Fibroblast of lung (primary cell): ENCODE results near the gene OCSTAMP. TPM values are rescaled to one million over a fixed set of nuclear protein-coding genes. Genes with fewer than 3 reads are reported as not detected.

Source experiments
- DNase-seq, 2 donors: peaks; one replicate each; pipeline versions ENCODE4 v3.0.0 to v3.0.0-alpha.2; 2010; ENCODE audit warnings: low read depth in 2 of 2
- H2AFZ ChIP-seq: 2 replicates; pipeline ENCODE4 v1.5.1; 2012; ENCODE audit warnings: low read length, control low read depth, inconsistent platforms
- H3K27ac ChIP-seq: 2 replicates; pipeline ENCODE4 v1.5.1; 2011; ENCODE audit warnings: low read length, control low read depth; ENCODE audit not compliant: insufficient read depth
- H3K27me3 ChIP-seq: 2 replicates; pipeline ENCODE4 v1.5.1; 2011; ENCODE audit warnings: mild to moderate bottlenecking, low read length; ENCODE audit not compliant: control insufficient read depth, insufficient read depth
- H3K36me3 ChIP-seq: 2 replicates; pipeline ENCODE4 v1.5.1; 2011; ENCODE audit warnings: low read length; ENCODE audit not compliant: control insufficient read depth, insufficient read depth
- H3K4me1 ChIP-seq: 2 replicates; pipeline ENCODE4 v1.5.1; 2011; ENCODE audit warnings: low read length; ENCODE audit not compliant: control insufficient read depth, insufficient read depth; ENCODE audit errors: extremely low read depth
- H3K4me2 ChIP-seq: 2 replicates; pipeline ENCODE4 v1.5.1; 2011; ENCODE audit warnings: low read length, control low read depth; ENCODE audit not compliant: insufficient read depth; ENCODE audit errors: extremely low read depth
- H3K4me3 ChIP-seq, 4 experiments: fragments of 200-600 bp in 1 of 4; sonication (generic) in 1 of 4; replicated peaks in 1 of 4; 2 replicates each; pipeline ENCODE4 v1.5.1; 2011 to 2016; ENCODE audit warnings: low read length in 4 of 4, low read depth in 3 of 4, mild to moderate bottlenecking in 3 of 4, control low read depth in 2 of 4, inconsistent platforms in 1 of 4, mixed read lengths in 1 of 4; ENCODE audit not compliant: insufficient read depth in 1 of 4; ENCODE audit errors: control extremely low read depth in 1 of 4
- H3K79me2 ChIP-seq: 2 replicates; pipeline ENCODE4 v1.5.1; 2012; ENCODE audit warnings: mild to moderate bottlenecking, low read length, inconsistent platforms; ENCODE audit not compliant: control insufficient read depth, insufficient read depth
- H3K9ac ChIP-seq: 2 replicates; pipeline ENCODE4 v1.5.1; 2011; ENCODE audit warnings: mild to moderate bottlenecking, low read length, control low read depth; ENCODE audit not compliant: insufficient read depth
- H3K9me3 ChIP-seq: 2 replicates; pipeline ENCODE4 v1.5.1; 2012; ENCODE audit warnings: low read depth, low read length; ENCODE audit not compliant: control insufficient read depth, insufficient read depth
- H4K20me1 ChIP-seq: 2 replicates; pipeline ENCODE4 v1.5.1; 2011; ENCODE audit warnings: low read length; ENCODE audit not compliant: control insufficient read depth, insufficient read depth; ENCODE audit errors: extremely low read depth
- EZH2 ChIP-seq: IDR thresholded peaks from 2 replicates; pipeline ENCODE4 v1.5.1; 2012; ENCODE audit warnings: low read length, control low read depth, mild to moderate bottlenecking; ENCODE audit errors: missing control alignments
- polyA plus RNA-seq, 2 donors: library from polyadenylated mRNA; depleted of rRNA in 1 of 2; stranded (reverse) in 1 of 2; unstranded in 1 of 2; fragments of >200 nt; gene quantifications; 2 replicates each; pipeline ENCODE4 v1.2.1, GENCODE V29; 2011 to 2012; ENCODE audit warnings: missing spikeins in 1 of 2
- total RNA-seq: library from RNA; depleted of rRNA; stranded (reverse); fragments of >200 nt; gene quantifications from 2 replicates; pipeline ENCODE4 v1.2.1, GENCODE V29; 2014
- TF ChIP-seq, protein P1 (sequence below), 2 donors: IDR thresholded peaks in 1 of 2; conservative IDR thresholded peaks in 1 of 2; 1 replicate in 1 of 2; 2 replicates in 1 of 2; pipeline ENCODE4 v1.5.1; 2011 to 2012; ENCODE audit warnings: low read length in 2 of 2, control low read depth in 1 of 2, inconsistent platforms in 1 of 2, low read depth in 1 of 2, mild to moderate bottlenecking in 1 of 2

The OCSTAMP gene
- total and polyA plus RNA-seq, 2 donors (not counting 1 experiment from before 2014, with no cell fraction given) = not detected

DNA sequence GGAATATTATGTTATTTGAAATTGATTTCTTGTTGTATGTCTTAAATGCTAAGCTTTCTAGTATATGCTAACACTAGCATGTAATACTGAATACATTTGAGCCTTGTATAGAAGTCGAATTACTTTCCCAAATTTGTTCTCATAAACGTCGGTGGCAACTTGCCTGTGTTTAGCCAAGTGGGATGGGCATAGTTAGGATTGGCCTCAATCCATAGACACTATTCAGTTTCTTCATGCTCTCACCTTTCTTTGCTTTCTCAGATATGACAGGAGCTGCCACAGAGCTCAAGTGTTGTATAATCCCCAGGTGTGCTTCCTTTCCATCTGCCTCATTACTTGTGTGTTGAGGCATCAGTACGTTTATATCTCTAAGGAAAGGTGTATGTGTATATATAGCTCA, 56.4 kb downstream of the OCSTAMP start:
- H2AFZ ChIP-seq = no peak overlapping the region
- no peak overlapping the region for H3K9ac ChIP-seq
- H3K9me3 ChIP-seq = no peaks in the 10 kb centered on the region
- no peak for TF ChIP-seq EZH2
- TF ChIP-seq, protein P1, sequence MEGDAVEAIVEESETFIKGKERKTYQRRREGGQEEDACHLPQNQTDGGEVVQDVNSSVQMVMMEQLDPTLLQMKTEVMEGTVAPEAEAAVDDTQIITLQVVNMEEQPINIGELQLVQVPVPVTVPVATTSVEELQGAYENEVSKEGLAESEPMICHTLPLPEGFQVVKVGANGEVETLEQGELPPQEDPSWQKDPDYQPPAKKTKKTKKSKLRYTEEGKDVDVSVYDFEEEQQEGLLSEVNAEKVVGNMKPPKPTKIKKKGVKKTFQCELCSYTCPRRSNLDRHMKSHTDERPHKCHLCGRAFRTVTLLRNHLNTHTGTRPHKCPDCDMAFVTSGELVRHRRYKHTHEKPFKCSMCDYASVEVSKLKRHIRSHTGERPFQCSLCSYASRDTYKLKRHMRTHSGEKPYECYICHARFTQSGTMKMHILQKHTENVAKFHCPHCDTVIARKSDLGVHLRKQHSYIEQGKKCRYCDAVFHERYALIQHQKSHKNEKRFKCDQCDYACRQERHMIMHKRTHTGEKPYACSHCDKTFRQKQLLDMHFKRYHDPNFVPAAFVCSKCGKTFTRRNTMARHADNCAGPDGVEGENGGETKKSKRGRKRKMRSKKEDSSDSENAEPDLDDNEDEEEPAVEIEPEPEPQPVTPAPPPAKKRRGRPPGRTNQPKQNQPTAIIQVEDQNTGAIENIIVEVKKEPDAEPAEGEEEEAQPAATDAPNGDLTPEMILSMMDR (conservative IDR thresholded peaks at IDR 0.05 in 1 of 2, IDR thresholded peaks at IDR 0.05 in 1 of 2; ENCODE audit: low read depth in 1 of 2, low read length in 2 of 2) = no peak
- H3K36me3 ChIP-seq = no peaks in the 10 kb centered on the region
- DNase-seq = no peak
- H3K4me2 ChIP-seq = no peak overlapping the region
- no peaks in the 10 kb centered on the region for H4K20me1 ChIP-seq
- H3K27ac ChIP-seq = no peak overlapping the region
- no peaks in the 10 kb centered on the region for H3K27me3 ChIP-seq
- no peaks in the 10 kb centered on the region for H3K79me2 ChIP-seq
- no peaks in the 10 kb centered on the region for H3K4me1 ChIP-seq
- H3K4me3 ChIP-seq = no peak overlapping the region

DNA sequence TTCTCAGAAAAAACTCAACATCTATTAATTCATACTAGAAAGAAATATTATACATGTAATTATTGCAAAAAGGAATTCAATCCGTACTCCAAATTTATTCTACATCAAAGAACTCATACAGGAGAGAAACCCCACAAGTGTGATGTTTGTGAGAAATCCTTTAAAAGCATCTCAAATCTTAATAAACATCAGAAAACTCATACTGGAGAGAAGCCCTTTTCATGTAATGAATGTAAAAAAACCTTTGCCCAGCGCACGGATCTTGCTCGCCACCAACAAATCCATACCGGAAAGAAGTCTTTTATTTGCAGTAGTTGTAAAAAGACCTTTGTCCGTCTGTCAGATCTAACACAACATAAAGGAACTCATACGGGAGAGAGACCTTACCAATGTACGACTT, 59.1 kb downstream of the OCSTAMP start:
- H3K4me1 ChIP-seq = no peaks in the 10 kb centered on the region
- H3K4me2 ChIP-seq = no peak overlapping the region
- TF ChIP-seq, protein P1 (conservative IDR thresholded peaks at IDR 0.05 in 1 of 2, IDR thresholded peaks at IDR 0.05 in 1 of 2; ENCODE audit: low read depth in 1 of 2, low read length in 2 of 2) = no peak
- no peak for TF ChIP-seq EZH2
- H3K9me3 ChIP-seq = no peaks in the 10 kb centered on the region
- H3K4me3 ChIP-seq = no peak overlapping the region
- H4K20me1 ChIP-seq = no peaks in the 10 kb centered on the region
- no peak overlapping the region for H3K27ac ChIP-seq
- H3K27me3 ChIP-seq = no peaks in the 10 kb centered on the region
- no peak for DNase-seq
- no peaks in the 10 kb centered on the region for H3K79me2 ChIP-seq
- H3K9ac ChIP-seq = no peak overlapping the region
- H2AFZ ChIP-seq = no peak overlapping the region
- H3K36me3 ChIP-seq = no peaks in the 10 kb centered on the region

Other genes with a start within 250 kb of the OCSTAMP start
- not detected in 2 replicates for gene CDH22, start 242.2 kb downstream of the OCSTAMP start, total RNA-seq
- not detected in 2 replicates for gene CDH22, start 242.2 kb downstream of the OCSTAMP start, polyA plus RNA-seq
- gene ELMO2, start 144.0 kb downstream of the OCSTAMP start, total RNA-seq = 36.2 and 43.8 TPM in 2 replicates
- 33.7 and 36.9 TPM in 2 replicates for gene ELMO2, start 144.0 kb downstream of the OCSTAMP start, polyA plus RNA-seq
- gene ZNF334, start 37.1 kb downstream of the OCSTAMP start, total RNA-seq = 5.1 and 7.9 TPM in 2 replicates
- gene ZNF334, start 37.1 kb downstream of the OCSTAMP start, polyA plus RNA-seq = 0.99 and 2.2 TPM in 2 replicates
- gene SLC13A3, start 100.8 kb upstream of the OCSTAMP start, total RNA-seq = 4.1 and 5.6 TPM in 2 replicates
- gene SLC13A3, start 100.8 kb upstream of the OCSTAMP start, polyA plus RNA-seq = 2.2 and 2.3 TPM in 2 replicates
- 19.5 TPM in 2 replicates for gene TP53RK, start 138.8 kb upstream of the OCSTAMP start, total RNA-seq
- 9.2 and 10.5 TPM in 2 replicates for gene TP53RK, start 138.8 kb upstream of the OCSTAMP start, polyA plus RNA-seq
- 42.1 and 47.2 TPM in 2 replicates for gene SLC2A10, start 159.0 kb upstream of the OCSTAMP start, total RNA-seq
- 20.4 and 35.3 TPM in 2 replicates for gene SLC2A10, start 159.0 kb upstream of the OCSTAMP start, polyA plus RNA-seq